K562 (cell line): ENCODE data around the gene ZSWIM1. TPM values are rescaled to one million over a fixed set of nuclear protein-coding genes. Genes with fewer than 3 reads are reported as not detected.

ENCODE experiments used
- GTF2E2 ChIP-seq: fragments of 200-800 bp; sonication (Bioruptor generic); IDR thresholded peaks from 2 replicates; pipeline ENCODE4 v1.6.1; 2016; ENCODE audit warnings: missing genetic modification characterization, missing compliant biosample characterization
- HDAC2 ChIP-seq: fragments of 450-650 bp; IDR thresholded peaks from 2 replicates; pipeline ENCODE4 v1.6.1; 2016; ENCODE audit warnings: mild to moderate bottlenecking
- HDGF ChIP-seq: fragments of 450-650 bp; IDR thresholded peaks from 2 replicates; pipeline ENCODE4 v1.6.1; 2016
- HNRNPL ChIP-seq: fragments of 200-400 bp; formaldehyde crosslinking; IDR thresholded peaks from 2 replicates; pipeline ENCODE4 v1.6.1; 2017; ENCODE audit warnings: low read depth, mild to moderate bottlenecking, low read length
- MLLT1 ChIP-seq, 2 experiments: fragments of 450-650 bp; IDR thresholded peaks; 2 replicates each; pipeline ENCODE4 v1.6.1; 2016
- PHTF2 ChIP-seq: fragments of 250-450 bp; sonication (Bioruptor Pico); IDR thresholded peaks from 2 replicates; pipeline ENCODE4 v1.5.0; 2021; ENCODE audit warnings: mild to moderate bottlenecking
- RAD51 ChIP-seq: fragments of 450-650 bp; IDR thresholded peaks from 2 replicates; pipeline ENCODE4 v1.7.1; 2016; ENCODE audit warnings: low read depth, mild to moderate bottlenecking, borderline replicate concordance
- RBFOX2 ChIP-seq: fragments of 200-400 bp; formaldehyde crosslinking; IDR thresholded peaks from 2 replicates; pipeline ENCODE4 v1.6.1; 2017; ENCODE audit warnings: low read depth, mild to moderate bottlenecking, low read length, moderate library complexity
- RFX5 ChIP-seq: IDR thresholded peaks from 2 replicates; pipeline ENCODE4 v1.6.1; 2011; ENCODE audit warnings: low read depth, mild to moderate bottlenecking, improper control_type of control experiment, low read length
- RNF2 ChIP-seq: sonication (generic); IDR thresholded peaks from 2 replicates; pipeline ENCODE4 v1.6.1; 2016
- ZBTB7A ChIP-seq: IDR thresholded peaks from 2 replicates; pipeline ENCODE4 v1.6.1; 2011; ENCODE audit warnings: low read depth, mild to moderate bottlenecking, low read length, moderate library complexity, borderline replicate concordance; ENCODE audit not compliant: control insufficient read depth
- ZFX ChIP-seq: sonication (generic); formaldehyde crosslinking; IDR thresholded peaks from 2 replicates; pipeline ENCODE4 v1.8.0; 2022; ENCODE audit warnings: mild to moderate bottlenecking, missing genetic modification reagents, moderate library complexity
- ZMIZ1 ChIP-seq, 2 experiments: fragments of 150-350 bp in 1 of 2; IDR thresholded peaks; 2 replicates each; pipeline ENCODE4 v1.6.1; 2012 to 2016; ENCODE audit warnings: low read depth in 2 of 2, low read length in 2 of 2, mild to moderate bottlenecking in 1 of 2, moderate library complexity in 1 of 2
- ZNF584 ChIP-seq: fragments of 200-800 bp; sonication (Bioruptor generic); IDR thresholded peaks from 2 replicates; pipeline ENCODE4 v1.6.1; 2016; ENCODE audit warnings: low read depth, mild to moderate bottlenecking, missing genetic modification characterization, missing compliant biosample characterization
- ZNF592 ChIP-seq: fragments of 450-650 bp; IDR thresholded peaks from 2 replicates; pipeline ENCODE4 v1.6.1; 2017; ENCODE audit warnings: antibody characterized with exemption, mild to moderate bottlenecking
- polyA plus RNA-seq, 8 experiments: library from polyadenylated mRNA; depleted of rRNA in 4 of 8; stranded (reverse) in 5 of 8; unstranded in 3 of 8; fragments of >200 nt; fragmentation: Nextera tagmentation in 2 of 8; fragmentation: Illumina TruSeq in 1 of 8; extraction: Ambion mirVana in 2 of 8; extraction: Trizol in 1 of 8; gene quantifications; 2 replicates each; pipeline versions ENCODE4 v1.2.1 to v1.2.3, GENCODE V29; 2011 to 2014; ENCODE audit warnings: inconsistent platforms in 1 of 8, missing spikeins in 1 of 8
- total RNA-seq, 7 experiments: library from RNA; depleted of rRNA in 6 of 7; stranded (reverse); fragments of >200 nt in 6 of 7; fragmentation: Illumina TruSeq in 2 of 7; extraction: Trizol in 2 of 7; gene quantifications; 2 replicates each; pipeline versions ENCODE4 v1.2.1 to v1.2.3, GENCODE V29; 2011 to 2021; ENCODE audit warnings: low replicate concordance in 1 of 7
- TF ChIP-seq, protein P1 (sequence below), 2 experiments: IDR thresholded peaks; 2 replicates each; pipeline ENCODE4 v1.6.1; 2011; ENCODE audit warnings: borderline replicate concordance in 1 of 2, control low read depth in 1 of 2, low read depth in 1 of 2, low read length in 1 of 2, mild to moderate bottlenecking in 1 of 2, mixed read lengths in 1 of 2, moderate library complexity in 1 of 2; ENCODE audit not compliant: insufficient read depth in 1 of 2, insufficient read length in 1 of 2, poor library complexity in 1 of 2, severe bottlenecking in 1 of 2; ENCODE audit errors: extremely low read depth in 1 of 2

The ZSWIM1 gene
- total and polyA plus RNA-seq, 9 of the 15 experiments (the other 6 are each of a cell fraction or from before 2014, with no cell fraction given) = 2.5 to 15.6 (median 9.5) TPM

- peak; percentile 56; the same call in 1 of the 2 replicates for TF ChIP-seq RAD51
- no peak for TF ChIP-seq PHTF2
- no peak for TF ChIP-seq RFX5
- no peak for TF ChIP-seq HDAC2
- TF ChIP-seq ZNF584 (CRISPR knock-in tag) = 0 out of 2 replicates have a peak, but pooled peaks have one; percentile 43
- TF ChIP-seq ZMIZ1 (IDR thresholded peaks at IDR 0.05; ENCODE audit: low read depth in 2 of 2, low read length in 2 of 2) = no peak
- 0 out of 4 replicates have a peak, but pooled peaks of 1 of the 2 experiments have one; percentile 0 for TF ChIP-seq MLLT1 (IDR thresholded peaks at IDR 0.05)
- peak; percentile 56; the same call in 1 of the 2 replicates for TF ChIP-seq ZNF592
- peak; percentile 65; the same call in 1 of the 2 replicates for TF ChIP-seq ZFX
- no peak for TF ChIP-seq RNF2
- no peak for TF ChIP-seq HDGF
- TF ChIP-seq, protein P1, sequence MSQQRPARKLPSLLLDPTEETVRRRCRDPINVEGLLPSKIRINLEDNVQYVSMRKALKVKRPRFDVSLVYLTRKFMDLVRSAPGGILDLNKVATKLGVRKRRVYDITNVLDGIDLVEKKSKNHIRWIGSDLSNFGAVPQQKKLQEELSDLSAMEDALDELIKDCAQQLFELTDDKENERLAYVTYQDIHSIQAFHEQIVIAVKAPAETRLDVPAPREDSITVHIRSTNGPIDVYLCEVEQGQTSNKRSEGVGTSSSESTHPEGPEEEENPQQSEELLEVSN (IDR thresholded peaks at IDR 0.05; ENCODE audit: borderline replicate concordance in 1 of 2, extremely low read depth in 1 of 2, insufficient read depth in 1 of 2, insufficient read length in 1 of 2, low read depth in 1 of 2, low read length in 1 of 2, poor library complexity in 1 of 2, severe bottlenecking in 1 of 2) = peak in 1 of 2 experiments; percentile 44
- TF ChIP-seq GTF2E2 (tag) = 0 out of 2 replicates have a peak, but pooled peaks have one; percentile 32
- no peak for TF ChIP-seq HNRNPL
- peak; percentile 75 for TF ChIP-seq RBFOX2
- TF ChIP-seq ZBTB7A = peak; percentile 54; the same call in 1 of the 2 replicates
Observed at GRCh38 chr20:45911486-45912343, 30.7 kb downstream of the ZSWIM1 start, which contains the start of gene PLTP (continued).
